SKM-1 (cell line): ENCODE results near the gene SLC39A1.
A peak's percentile ranks its signal among the peaks of the same experiment; 100 is the strongest.

Experiments used
- DNase-seq: peaks from one replicate; lab custom pipeline; 2025; ENCODE audit not compliant: unreplicated experiment; lab: John Stamatoyannopoulos, UW

Gene SLC39A1

GRCh38 chr1:153953859-153954365, 9.4 kb downstream of the SLC39A1 start:
- DNase-seq = no peak

- no peak for DNase-seq
Observed at GRCh38 chr1:153951801-153952200, 11.5 kb downstream of the SLC39A1 start.

GRCh38 chr1:153951183-153951582, 12.2 kb downstream of the SLC39A1 start:
- DNase-seq = no peak

GRCh38 chr1:153946622-153947241, 16.6 kb downstream of the SLC39A1 start, which contains the start of gene DENND4B:
DENND4B (minus strand) TSS chr1:153946718; CDS start chr1:153944374, 2,344 bp downstream.
- peak; percentile 86 for DNase-seq

- peak; percentile 99 for DNase-seq
Observed at GRCh38 chr1:153945795-153946621, 17.3 kb downstream of the SLC39A1 start.

GRCh38 chr1:153945131-153945794, 18.1 kb downstream of the SLC39A1 start:
- peak; percentile 91 for DNase-seq

- no peak for DNase-seq
Observed at GRCh38 chr1:153944827-153945117, 18.6 kb downstream of the SLC39A1 start.

- no peak for DNase-seq
Observed at GRCh38 chr1:153944005-153944826, 19.1 kb downstream of the SLC39A1 start.

GRCh38 chr1:153942766-153943549, 20.4 kb downstream of the SLC39A1 start:
- no peak for DNase-seq

- no peak for DNase-seq
Observed at GRCh38 chr1:153941826-153942725, 21.3 kb downstream of the SLC39A1 start.

GRCh38 chr1:153940756-153941155, 22.6 kb downstream of the SLC39A1 start:
- no peak for DNase-seq

GRCh38 chr1:153939476-153939875, 23.9 kb downstream of the SLC39A1 start:
- DNase-seq = no peak

- no peak for DNase-seq
Observed at GRCh38 chr1:153938996-153939395, 24.3 kb downstream of the SLC39A1 start.

- no peak for DNase-seq
Observed at GRCh38 chr1:153937331-153937730, 26.0 kb downstream of the SLC39A1 start.

- no peak for DNase-seq
Observed at GRCh38 chr1:153936011-153936802, 27.1 kb downstream of the SLC39A1 start.

GRCh38 chr1:153934746-153935145, 28.6 kb downstream of the SLC39A1 start:
- DNase-seq = no peak

- no peak for DNase-seq
Observed at GRCh38 chr1:153933955-153934354, 29.4 kb downstream of the SLC39A1 start.

- DNase-seq = no peak
Observed at GRCh38 chr1:153933430-153933829, 29.9 kb downstream of the SLC39A1 start.
